NCI-H2171 treated with DMSO at 0.1 percent for 48 hours (cell line): ENCODE data around the gene PCYT2.

Experiments
- DNase-seq: peaks from one replicate; lab custom pipeline; 2025; lab: John Stamatoyannopoulos, UW

Gene PCYT2

GRCh38 chr17:81869221-81870130, 41.7 kb downstream of the PCYT2 start:
- no peak for DNase-seq

- DNase-seq: no peak
Measured at GRCh38 chr17:81868674-81869220, 42.5 kb downstream of the PCYT2 start.

- no peak for DNase-seq
Measured at GRCh38 chr17:81867991-81868673, 43.1 kb downstream of the PCYT2 start.

- peak; percentile 43 for DNase-seq
Measured at GRCh38 chr17:81867170-81867990, 43.8 kb downstream of the PCYT2 start.

- no peak for DNase-seq
Measured at GRCh38 chr17:81866440-81867169, 44.6 kb downstream of the PCYT2 start.

- DNase-seq: peak; percentile 26
Measured at GRCh38 chr17:81865733-81866439, 45.3 kb downstream of the PCYT2 start.

GRCh38 chr17:81865358-81865732, 45.9 kb downstream of the PCYT2 start:
- no peak for DNase-seq

- DNase-seq: no peak
Measured at GRCh38 chr17:81863833-81864768, 47.1 kb downstream of the PCYT2 start.

GRCh38 chr17:81863123-81863675, 48.0 kb downstream of the PCYT2 start:
- DNase-seq: no peak

GRCh38 chr17:81860756-81861568, 50.2 kb downstream of the PCYT2 start:
- peak; percentile 100 for DNase-seq

GRCh38 chr17:81859906-81860755, 51.1 kb downstream of the PCYT2 start, which contains the start of gene P4HB:
P4HB (minus strand) TSS chr17:81860535; CDS start chr17:81860471, 64 bp downstream.
- no peak for DNase-seq

GRCh38 chr17:81858967-81859905, 52.0 kb downstream of the PCYT2 start:
- DNase-seq: no peak

GRCh38 chr17:81858170-81858966, 52.8 kb downstream of the PCYT2 start:
- no peak for DNase-seq

GRCh38 chr17:81854974-81855774, 56.0 kb downstream of the PCYT2 start:
- no peak for DNase-seq

GRCh38 chr17:81852237-81852636, 59.0 kb downstream of the PCYT2 start:
- DNase-seq: no peak
